Hepatocyte (in vitro differentiated cells): Measurements from ENCODE around the gene MYOZ1.
"Not testable (repeated sequence)": the region's sequence is repeated elsewhere in the genome, so short reads cannot be mapped to it uniquely, and the experiment has no call there.

Source experiments
- CTCF ChIP-seq: fragments of 200-600 bp; sonication (generic); IDR thresholded peaks from 2 replicates; pipeline ENCODE4 v1.5.1; 2016; ENCODE audit warnings: antibody characterized with exemption, mild to moderate bottlenecking; ENCODE audit not compliant: poor library complexity
- EZH2 ChIP-seq: fragments of 200-600 bp; sonication (generic); IDR thresholded peaks from 2 replicates; pipeline ENCODE4 v1.6.1; 2016; ENCODE audit warnings: antibody characterized with exemption, mild to moderate bottlenecking, borderline replicate concordance
- EZH2phosphoT487 ChIP-seq: fragments of 200-600 bp; sonication (generic); IDR thresholded peaks from one replicate; pipeline ENCODE4 v1.6.1; 2018; ENCODE audit warnings: antibody characterized with exemption, mild to moderate bottlenecking, low read depth, moderate library complexity; ENCODE audit not compliant: unreplicated experiment, severe bottlenecking

DNA sequence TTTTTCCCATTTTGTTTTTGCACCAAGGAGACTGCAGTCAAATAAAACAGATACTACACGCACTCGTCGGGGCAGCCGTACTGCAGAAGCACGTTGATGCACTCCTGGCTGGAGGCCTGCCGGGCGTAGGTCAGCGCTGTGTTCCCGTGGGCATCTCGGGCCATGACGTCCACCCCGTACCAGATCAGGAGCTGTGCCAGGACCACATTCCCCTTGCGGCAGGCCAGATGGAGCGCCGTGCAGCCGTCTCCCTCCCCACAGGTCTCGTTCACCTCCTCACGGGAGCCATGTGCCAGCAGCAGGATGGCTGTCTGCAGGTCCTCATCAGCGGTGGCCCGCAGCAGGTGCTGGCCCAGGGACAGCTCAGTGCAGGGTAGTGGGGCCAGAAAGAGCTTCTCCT, 33.3 kb upstream of the MYOZ1 start:
- not testable (repeated sequence) for TF ChIP-seq CTCF, EZH2, EZH2phosphoT487
